Activated CD8-positive, alpha-beta memory T cell treated with anti-CD3 and anti-CD28 coated beads for 36 hours (primary cell): ENCODE measurements around the gene RNF181. TPM values are rescaled to one million over a fixed set of nuclear protein-coding genes. Genes with fewer than 3 reads are reported as not detected.

Experiments used
- CTCF ChIA-PET: fragments of 350-600 bp; sonication (Branson Sonifier 250); formaldehyde crosslinking; loops from one replicate; lab custom pipeline; 2021; ENCODE audit warnings: antibody characterized with exemption; lab: Charles Lee
- POLR2A ChIA-PET: fragments of 350-600 bp; sonication (Branson Sonifier 250); formaldehyde crosslinking; loops from one replicate; lab custom pipeline; 2021; ENCODE audit warnings: antibody characterized with exemption; lab: Charles Lee
- total RNA-seq, 2 experiments: library from RNA; stranded (reverse); gene quantifications; one replicate each; pipeline ENCODE4 v1.2.3, GENCODE V29; 2021

The RNF181 gene
- total RNA-seq, 2 experiments from 2014 or later = 98.9 to 104 TPM

DNA sequence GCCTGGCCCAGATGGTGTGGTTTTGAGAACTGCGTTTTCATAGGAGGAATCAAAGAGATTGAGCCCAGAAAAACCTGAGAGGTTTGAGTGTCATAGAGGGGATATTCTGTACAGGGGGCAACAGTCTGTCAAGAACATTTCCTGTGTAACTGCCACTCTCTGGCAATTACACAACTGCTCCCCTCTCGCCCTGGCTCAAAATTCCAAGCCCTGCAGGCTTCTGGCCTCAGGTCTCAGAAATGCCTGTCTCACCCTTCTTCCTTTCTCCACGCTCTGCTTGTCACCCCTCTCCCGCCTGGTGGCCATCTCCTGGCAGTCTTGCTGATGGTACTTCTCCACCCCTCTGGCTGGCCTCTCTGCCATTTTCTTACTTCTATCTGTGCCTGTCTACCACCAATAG, 7.3 kb upstream of the RNF181 start:
- CTCF ChIA-PET = interaction anchor here (1.1 kb wide), 1 partner anchor 10 kb away, joined by 7 read pairs; the partner anchor contains the start of gene VAMP8
- POLR2A ChIA-PET = no interaction called here

DNA sequence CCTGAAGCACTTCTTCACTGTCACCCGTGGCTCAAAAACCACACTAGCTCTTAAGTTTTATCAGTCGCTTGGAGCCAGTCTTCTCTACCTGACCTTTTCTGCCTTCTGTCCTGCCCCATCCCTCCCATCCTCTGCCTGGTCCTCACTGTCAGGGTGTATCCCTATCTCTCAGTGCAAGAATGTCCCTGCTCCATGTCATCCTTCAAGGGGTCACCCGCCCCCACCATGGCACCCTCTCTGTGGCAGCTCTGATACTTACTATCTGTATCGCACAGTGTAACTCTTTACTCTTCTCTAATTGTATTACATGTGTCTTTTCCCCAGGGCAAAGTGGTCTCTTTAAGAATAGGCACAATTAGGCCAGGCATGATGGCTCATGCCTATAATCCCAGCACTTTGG, 6.9 kb upstream of the RNF181 start:
- ChIA-PET POLR2A (no interaction called here), CTCF (interaction anchor here (1.3 kb wide), 1 partner anchor 15 kb away, joined by 4 read pairs; the partner anchor contains the start of gene TMEM150A)

DNA sequence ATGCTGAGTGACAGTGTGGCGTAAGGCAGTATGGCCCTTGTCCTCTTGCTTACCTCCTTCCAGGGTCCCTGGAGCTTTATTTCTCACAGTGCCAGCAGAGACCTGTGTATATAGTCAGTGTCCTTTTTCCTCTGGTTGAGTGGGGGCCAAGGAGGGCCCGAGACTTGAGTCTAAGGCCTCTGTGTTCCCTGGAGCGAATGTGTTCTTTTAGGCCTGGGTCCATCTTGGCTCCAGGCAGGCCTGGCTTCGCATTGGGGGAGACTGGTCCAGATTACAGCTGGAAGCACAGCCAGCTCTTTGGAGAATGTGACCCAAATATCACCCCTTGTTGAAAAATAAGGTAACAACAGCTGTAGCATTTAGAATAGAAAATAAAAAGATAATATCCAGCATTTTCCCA, 6.4 kb upstream of the RNF181 start:
- ChIA-PET CTCF (interaction anchor here (1.3 kb wide), 1 partner anchor 14 kb away, joined by 4 read pairs; the partner anchor contains the start of gene TMEM150A), POLR2A (no interaction called here)

DNA sequence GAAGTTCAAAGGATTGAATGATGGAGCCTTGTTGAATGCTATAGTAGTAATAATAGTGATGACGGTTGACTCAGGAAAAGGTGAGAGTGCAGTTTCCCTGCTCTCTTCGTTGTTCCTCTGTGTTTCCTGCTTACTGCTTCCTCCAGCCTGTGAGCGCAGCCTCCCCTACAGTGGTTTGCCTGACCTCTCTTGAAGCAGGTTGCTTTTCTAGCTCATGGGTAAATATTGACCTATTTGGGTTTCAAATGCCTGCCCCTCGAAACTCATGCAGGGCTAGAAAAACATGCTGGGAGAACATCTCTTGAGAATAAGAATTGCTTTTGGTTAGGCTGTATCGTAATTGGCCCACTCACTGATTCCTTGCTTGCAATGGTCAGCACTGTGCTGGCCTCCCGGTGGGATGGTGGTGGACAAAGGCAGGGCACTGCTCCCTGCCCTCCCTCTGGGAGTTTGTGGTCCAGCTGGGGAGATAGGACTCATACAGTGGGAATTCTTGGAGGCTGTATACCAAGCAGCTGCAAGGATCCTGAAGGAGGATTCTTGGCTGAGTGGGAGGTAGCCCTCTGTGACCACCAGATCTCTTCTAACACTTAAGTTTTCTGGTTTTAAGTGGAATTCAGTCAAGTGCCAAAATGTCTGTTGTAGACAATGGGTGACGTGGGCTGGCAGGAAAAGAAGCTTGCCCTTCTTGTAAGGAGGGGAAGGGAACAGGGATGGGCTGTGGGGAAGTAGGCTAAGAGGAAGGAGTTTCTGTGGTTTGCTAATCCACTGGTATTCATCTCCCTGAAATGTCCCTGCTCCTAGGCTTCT, 5.4 kb upstream of the RNF181 start:
- ChIA-PET CTCF (interaction anchor here (1.3 kb wide), 1 partner anchor 13 kb away, joined by 4 read pairs; the partner anchor contains the start of gene TMEM150A), POLR2A (no interaction called here)

DNA sequence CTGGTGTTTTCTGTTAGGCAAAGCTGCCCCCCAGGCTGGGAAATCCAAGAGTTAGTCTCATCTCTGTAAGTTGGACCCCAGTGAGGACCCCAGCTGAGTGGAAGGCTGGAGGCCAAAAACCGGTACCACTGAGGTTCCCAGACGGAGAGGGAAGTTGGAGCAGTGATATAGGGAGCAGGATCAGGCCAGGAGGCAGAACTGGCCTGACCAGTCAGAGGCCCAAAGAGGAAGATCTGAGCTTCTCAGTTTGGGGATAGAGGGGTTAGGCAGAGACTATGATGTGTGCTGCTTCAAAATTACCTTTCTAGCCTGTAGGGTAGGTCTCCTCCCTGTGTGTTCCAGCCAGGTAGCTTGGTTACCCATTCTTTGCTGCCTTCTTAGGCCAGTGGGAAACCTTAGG, 4.6 kb upstream of the RNF181 start:
- POLR2A ChIA-PET = no interaction called here
- CTCF ChIA-PET = no interaction called here

DNA sequence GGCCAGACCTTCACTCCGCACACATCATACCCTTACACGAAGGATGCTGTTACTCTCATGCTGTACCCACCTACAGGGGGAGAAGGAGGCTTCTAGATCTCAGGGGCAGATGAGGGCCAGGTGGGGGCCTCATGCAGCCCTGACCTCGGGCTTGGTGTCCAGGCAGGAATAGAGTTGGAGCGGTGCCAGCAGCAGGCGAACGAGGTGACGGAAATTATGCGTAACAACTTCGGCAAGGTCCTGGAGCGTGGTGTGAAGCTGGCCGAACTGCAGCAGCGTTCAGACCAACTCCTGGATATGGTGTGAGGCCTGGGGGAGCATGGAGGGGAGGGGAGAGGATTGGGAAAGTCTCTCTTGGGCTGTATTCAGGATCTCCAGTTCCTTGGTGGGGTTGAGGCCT, 4.0 kb upstream of the RNF181 start:
- POLR2A ChIA-PET = no interaction called here
- CTCF ChIA-PET = no interaction called here

DNA sequence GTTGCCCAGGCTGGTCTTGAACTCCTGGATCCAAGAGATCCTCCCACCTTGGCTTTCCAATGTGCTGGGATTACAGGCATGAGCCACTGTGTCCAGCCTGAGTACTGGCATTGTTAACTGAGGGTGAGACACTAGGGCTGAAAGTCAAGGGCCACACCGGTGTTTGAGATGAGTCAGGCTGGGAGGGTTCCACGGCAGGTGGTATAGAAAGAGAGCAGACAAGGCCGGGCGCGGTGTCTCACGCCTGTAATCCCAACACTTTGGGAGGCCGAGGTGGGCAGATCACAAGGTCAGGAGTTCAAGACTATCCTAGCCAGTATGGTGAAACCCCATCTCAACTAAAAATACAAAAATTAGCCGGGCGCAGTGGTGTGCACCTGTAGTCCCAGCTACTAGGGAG, 3.2 kb upstream of the RNF181 start:
- CTCF ChIA-PET = interaction anchor here (0.6 kb wide), 1 partner anchor 39 kb away, joined by 3 read pairs; no protein-coding TSS in a partner anchor
- POLR2A ChIA-PET = interaction anchor here (0.6 kb wide), 1 partner anchor 62 kb away, joined by 5 read pairs; no protein-coding TSS in a partner anchor

DNA sequence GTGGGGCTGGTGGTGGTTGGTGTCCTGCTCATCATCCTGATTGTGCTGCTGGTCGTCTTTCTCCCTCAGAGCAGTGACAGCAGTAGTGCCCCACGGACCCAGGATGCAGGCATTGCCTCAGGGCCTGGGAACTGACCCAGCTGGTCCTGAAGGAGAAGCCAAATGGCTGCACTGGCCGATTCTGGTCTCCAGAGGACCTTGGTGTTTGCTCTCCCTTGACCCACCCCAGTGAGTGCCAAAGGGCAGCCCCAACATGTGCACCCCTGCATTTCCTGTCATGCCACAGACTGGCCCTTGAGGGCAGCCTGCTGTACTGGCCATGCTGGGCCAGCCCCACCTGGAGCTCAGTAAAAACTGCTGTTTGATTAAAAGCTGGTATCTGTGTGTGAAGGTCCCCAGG, 2.5 kb upstream of the RNF181 start:
- ChIA-PET CTCF (no interaction called here), POLR2A (interaction anchor here (0.6 to 0.7 kb wide), 2 partner anchors 11 to 12 kb away, joined by 3 to 7 read pairs; no protein-coding TSS in a partner anchor)

DNA sequence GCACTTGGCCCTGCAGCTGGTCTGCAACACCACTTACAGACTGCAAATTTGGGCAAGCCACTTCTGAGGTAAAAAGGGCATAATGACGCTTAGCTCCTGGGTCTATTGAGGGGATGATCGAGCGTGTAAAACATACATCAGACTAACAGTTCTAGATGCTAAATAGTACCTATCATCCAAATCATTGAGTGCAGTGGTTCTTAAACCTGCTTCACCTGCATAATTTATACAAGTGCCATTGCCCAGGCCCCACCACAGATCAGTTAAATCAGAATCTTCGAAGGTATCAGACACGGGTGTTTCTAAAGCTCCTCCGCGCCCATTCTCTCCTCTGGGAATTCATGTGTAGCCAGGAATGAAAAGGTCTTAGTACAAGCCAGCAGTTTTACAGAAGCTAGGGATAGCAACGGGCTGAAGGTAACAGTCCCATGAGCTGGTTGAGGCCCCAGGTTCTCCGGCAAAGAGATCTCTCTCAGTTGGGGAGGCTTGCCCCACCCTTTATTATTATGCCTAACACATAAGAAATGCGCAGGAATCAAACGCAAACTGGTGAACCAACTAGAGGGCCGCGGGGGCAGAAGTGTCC, 737 bp upstream of the RNF181 start:
- POLR2A ChIA-PET = interaction anchor here (0.7 to 1.9 kb wide), 8 partner anchors 10 to 161 kb away, joined by 3 to 12 read pairs (median 5); partner anchors contain the start of genes C2orf68, GGCX, MAT2A and VAMP5
- CTCF ChIA-PET = interaction anchor here (0.6 to 1.8 kb wide), 7 partner anchors 9 to 511 kb away, joined by 3 to 7 read pairs (median 3); partner anchors contain the start of genes C2orf68, POLR1A, PTCD3 and VAMP8

DNA sequence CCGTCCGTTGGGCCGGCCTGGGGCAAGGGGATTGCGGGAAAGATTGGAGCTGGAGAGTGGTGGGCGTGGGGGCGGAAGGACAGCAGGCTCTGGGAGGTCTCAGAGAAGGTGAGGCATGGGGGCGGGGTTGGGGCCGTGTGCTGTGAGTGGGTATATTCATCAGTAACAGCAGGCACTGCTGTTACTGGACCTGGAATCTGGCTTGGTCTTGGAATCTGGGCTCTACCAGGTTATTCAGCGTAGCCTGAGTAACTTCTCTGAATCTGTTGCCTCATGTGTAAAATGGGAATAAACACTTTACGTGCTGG, 435 bp downstream of the RNF181 start:
- ChIA-PET POLR2A (interaction anchor here (0.9 to 1.9 kb wide), 3 partner anchors 9 to 15 kb away, joined by 3 to 12 read pairs (median 3); partner anchors contain the start of gene VAMP5), CTCF (interaction anchor here (1.0 to 1.6 kb wide), 4 partner anchors 9 to 21 kb away, joined by 3 to 6 read pairs (median 3); partner anchors contain the start of genes C2orf68 and VAMP8)

DNA sequence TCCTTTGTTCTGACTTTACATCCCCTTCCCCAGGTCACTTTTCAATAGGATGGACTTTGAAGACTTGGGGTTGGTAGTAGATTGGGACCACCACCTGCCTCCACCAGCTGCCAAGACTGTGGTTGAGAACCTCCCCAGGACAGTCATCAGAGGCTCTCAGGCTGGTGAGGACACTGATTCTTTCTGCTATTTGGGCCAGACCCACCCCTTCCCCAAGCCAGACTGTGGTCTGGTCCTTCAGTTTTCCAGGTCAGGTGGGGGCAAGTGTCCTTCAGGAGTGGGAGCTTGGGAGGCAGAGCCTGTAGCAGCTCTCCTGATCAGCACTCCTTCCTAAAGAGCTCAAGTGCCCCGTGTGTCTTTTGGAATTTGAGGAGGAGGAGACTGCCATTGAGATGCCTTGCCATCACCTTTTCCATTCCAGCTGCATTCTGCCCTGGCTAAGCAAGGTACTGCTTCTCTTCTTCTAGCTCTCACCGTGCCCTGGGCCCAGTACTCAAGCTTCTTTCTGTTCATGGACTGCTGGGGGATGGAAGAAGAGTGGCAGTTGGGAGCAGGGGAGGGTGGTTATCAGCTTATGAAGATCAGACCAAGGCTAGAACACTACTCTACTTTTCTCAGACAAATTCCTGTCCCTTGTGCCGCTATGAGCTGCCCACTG, 1.1 kb downstream of the RNF181 start:
- CTCF ChIA-PET = interaction anchor here (1.0 kb wide), 1 partner anchor 8 kb away, joined by 3 read pairs; no protein-coding TSS in a partner anchor
- POLR2A ChIA-PET = interaction anchor here (1.9 kb wide), 1 partner anchor 12 kb away, joined by 12 read pairs; the partner anchor contains the start of gene VAMP5

DNA sequence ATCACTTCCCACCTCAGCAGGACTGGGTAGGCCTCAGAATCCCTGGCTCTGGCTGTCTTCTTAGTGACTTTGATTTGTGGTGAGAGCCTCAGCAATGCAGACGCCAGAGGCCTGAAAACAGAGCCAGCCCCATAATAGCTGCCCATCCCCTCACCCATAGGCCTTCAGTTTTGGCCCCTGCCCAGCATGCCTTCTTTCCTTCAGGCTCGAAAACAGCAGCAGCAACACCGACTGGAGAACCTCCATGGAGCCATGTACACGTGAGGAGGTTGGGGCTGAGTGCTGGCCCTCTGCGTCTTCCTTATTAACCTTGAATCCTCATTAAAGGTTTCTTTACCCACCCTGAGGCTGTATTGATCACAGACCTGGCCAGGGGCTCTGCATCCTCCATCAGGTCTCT, 1.7 kb downstream of the RNF181 start:
- ChIA-PET POLR2A (no interaction called here), CTCF (no interaction called here)

DNA sequence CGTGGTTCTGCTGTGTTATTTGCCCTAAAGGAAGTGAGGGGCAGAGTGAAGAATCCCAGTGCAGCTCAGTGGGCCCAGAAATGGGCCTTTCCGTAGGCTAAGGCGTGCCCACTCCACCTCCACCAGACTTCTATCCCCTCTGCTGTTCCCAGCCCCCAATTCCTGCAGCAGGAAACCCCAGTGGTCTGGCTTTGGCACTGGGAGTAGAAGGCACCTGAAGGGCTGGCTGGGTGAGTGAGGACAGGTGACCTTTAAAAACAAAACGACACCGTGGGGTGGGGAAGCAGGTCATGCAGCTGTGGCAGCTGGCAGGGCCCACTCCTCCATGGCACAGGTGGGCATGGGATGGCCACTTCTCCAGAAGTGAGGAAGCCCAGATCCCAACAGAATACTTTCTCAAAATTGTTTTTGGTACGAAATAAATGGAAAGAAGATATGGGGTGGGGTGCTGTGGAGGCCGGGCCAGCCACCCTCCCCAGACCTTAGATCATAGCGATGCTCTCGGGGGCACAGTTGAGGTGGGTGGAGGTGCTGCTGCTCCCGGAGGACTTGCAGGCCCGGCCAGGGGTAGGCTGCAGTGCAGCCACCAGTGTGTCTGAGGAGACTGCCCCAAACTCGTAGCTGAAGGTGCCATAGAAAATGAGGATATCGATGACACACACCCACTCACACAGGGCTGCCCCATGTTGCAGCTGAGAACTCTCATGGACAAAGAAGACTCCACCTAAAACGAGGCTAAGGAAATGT, 3.2 kb downstream of the RNF181 start:
- ChIA-PET CTCF (no interaction called here), POLR2A (no interaction called here)

DNA sequence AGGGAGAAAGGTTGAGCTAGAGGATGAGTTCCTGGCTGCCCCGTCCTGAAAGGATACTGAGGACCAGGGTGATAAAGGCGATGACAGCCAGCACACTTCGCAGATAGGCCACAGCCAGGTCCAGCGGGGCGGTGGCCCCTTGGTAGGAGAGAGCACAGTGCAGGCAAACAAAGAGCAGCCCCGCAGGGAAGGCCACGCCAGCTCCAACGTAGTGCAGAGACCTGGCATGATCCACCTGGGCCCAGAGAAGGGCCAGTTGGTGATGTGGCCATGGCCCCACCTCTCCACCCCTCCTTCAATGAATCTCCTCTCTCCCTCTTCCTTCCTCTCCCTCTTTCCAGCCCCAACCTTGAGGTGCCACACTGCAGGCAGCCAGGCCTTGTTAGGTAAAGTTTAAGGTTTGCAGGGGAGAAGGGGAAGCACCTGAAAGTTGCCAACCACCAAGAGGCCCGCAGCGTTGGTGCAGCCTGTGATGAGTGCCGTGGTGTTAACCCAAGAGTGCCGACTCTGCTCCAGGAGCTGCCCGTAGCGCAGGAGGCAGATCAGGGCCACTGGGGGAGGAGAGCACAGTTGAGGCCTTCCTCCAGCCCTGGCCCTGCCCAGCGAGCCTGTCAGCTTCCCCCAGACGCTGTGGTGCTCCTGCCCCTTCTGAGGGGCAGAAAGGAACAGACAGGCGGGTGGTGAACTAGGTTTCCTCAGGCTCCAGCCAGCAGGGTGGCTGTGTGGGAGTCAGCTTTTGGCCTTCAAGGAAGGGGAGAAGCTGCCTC, 4.1 kb downstream of the RNF181 start:
- POLR2A ChIA-PET = interaction anchor here (0.5 kb wide), 1 partner anchor 14 kb away, joined by 3 read pairs; no protein-coding TSS in a partner anchor
- CTCF ChIA-PET = no interaction called here

DNA sequence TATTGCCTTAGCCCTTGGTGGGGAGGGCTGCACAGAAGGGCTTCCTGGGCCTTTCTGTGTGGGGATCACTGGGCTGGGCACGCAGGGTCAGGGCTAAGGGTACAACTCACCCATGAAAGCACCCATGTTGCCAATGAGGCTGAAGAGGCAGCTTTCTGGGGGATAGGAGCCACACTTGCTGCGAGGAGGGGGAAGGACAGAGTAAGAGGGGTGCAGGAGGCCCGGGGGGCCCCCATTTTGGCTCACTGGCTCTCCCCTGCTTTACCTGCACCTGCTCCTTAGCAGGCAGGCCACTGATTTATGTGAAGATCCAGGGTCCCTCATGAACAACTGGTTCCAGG, 4.7 kb downstream of the RNF181 start:
- POLR2A ChIA-PET = interaction anchor here (0.5 kb wide), 1 partner anchor 13 kb away, joined by 3 read pairs; no protein-coding TSS in a partner anchor
- CTCF ChIA-PET = no interaction called here

DNA sequence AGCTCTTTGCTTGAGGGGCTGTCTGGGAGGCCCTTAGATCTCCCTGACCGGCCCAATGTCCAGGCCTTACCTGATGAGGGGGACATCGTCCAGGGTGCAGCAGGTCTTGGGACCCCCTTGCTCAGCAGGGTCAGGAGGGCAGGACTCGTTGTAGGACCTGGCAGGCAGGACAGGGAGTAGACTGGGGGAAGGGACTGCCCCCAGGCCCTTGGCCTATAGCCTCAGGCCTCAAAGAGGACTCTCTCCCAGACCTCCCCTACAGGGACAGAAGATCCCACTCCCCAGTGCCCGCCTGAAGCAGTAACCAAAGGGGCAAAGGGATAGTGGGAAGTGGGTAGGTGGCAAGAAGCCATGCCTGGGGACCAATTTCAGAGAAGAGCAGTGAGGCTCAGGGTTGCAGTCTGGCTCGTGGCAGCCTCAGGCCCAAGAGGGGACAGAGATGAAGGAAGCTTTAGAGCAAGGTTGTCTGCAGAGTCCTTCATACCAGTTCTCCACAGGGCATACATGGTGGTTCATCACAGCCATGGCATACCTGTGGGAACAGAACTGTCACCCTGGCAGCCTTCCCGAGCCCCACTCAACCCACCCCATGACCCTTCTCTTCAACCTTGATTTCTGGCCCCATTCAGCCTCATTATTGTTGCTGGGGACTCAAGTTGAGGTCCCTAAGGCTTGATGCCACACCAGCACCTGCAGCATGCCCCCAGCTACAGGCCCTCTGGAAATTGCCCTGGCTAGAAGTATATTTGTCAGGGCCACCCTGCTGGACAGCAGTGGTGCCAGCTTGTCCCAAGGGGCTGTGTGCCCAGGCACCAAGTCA, 5.6 kb downstream of the RNF181 start:
- ChIA-PET POLR2A (interaction anchor here (0.6 to 1.3 kb wide), 2 partner anchors 14 to 26 kb away, joined by 3 to 7 read pairs; no protein-coding TSS in a partner anchor), CTCF (interaction anchor here (1.0 to 1.1 kb wide), 3 partner anchors 11 to 62 kb away, joined by 3 to 4 read pairs (median 4); partner anchors contain the start of genes C2orf68, MAT2A and VAMP8)
